SH-SY5Y (cell line): ENCODE measurements around the gene NLRP7.

ENCODE experiments used
- GATA2 ChIP-seq: IDR thresholded peaks from 2 replicates; pipeline ENCODE4 v1.6.1; 2011; ENCODE audit warnings: mild to moderate bottlenecking, low read depth, low read length
- GATA3 ChIP-seq: IDR thresholded peaks from 2 replicates; pipeline ENCODE4 v1.6.1; 2011; ENCODE audit warnings: low read depth, mild to moderate bottlenecking, low read length, moderate library complexity

DNA sequence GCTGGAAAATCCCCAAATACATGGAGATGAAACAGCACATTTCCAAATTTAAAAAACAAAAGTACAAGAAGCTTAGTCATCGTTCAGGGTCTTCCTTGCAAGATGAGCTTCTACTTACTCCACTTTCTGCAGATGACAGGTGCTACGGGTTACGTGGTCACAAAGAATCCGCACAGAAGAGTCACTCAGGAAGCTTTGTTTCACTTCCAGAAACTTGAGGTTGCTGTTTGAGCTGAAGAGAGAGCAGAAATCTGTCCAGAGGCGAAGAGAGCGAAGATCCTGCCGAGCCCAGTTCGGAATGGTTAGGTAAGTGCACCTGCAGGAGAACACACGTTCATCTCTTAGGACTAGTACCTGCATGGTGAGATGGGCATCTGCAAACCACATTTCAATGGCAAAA is 9.4 kb downstream of the NLRP7 start:
- no peak for TF ChIP-seq GATA2
- no peak for TF ChIP-seq GATA3
